Left lung (tissue), 10 donors: ENCODE results near the gene GET4. TPM values are rescaled to one million over a fixed set of nuclear protein-coding genes. Genes with fewer than 3 reads are reported as not detected.
A peak's percentile ranks its signal among the peaks of the same experiment; 100 is the strongest.

Experiments
- ATAC-seq: fragments of 200-7000 bp; cut with Tn5 transposase; one replicate; pipeline ENCODE4 v1.9.1; 2020; ENCODE audit warnings: moderate library complexity
- DNase-seq, 4 donors: peaks; one replicate each; pipeline ENCODE4 v3.0.0-alpha.2; 2013 to 2020
- H3K27ac ChIP-seq, 2 donors: fragments of 200-600 bp; sonication (generic) in 1 of 2; one replicate each; pipeline versions ENCODE4 v1.5.0 to v1.8.0; 2020 to 2021
- H3K27me3 ChIP-seq, 2 donors: fragments of 200-600 bp; sonication (generic) in 1 of 2; one replicate each; pipeline versions ENCODE4 v1.5.0 to v1.8.0; 2020 to 2021
- H3K36me3 ChIP-seq, 2 donors: fragments of 200-600 bp; sonication (generic) in 1 of 2; one replicate each; pipeline versions ENCODE4 v1.5.0 to v1.8.0; 2020 to 2021
- H3K4me1 ChIP-seq, 2 donors: fragments of 200-600 bp; one replicate each; pipeline ENCODE4 v1.8.0; 2021
- H3K4me3 ChIP-seq, 2 donors: fragments of 200-600 bp; sonication (generic) in 1 of 2; one replicate each; pipeline versions ENCODE4 v1.5.0 to v1.8.0; 2020 to 2021; ENCODE audit warnings: mild to moderate bottlenecking in 1 of 2
- H3K9me3 ChIP-seq, 2 donors: fragments of 200-600 bp; sonication (generic) in 1 of 2; one replicate each; pipeline versions ENCODE4 v1.5.0 to v1.8.0; 2020 to 2021
- intact Hi-C, 2 donors: fragments of 100-400 bp; cut with DNase I; formaldehyde crosslinking; loops; one replicate each; pipeline versions ENCODE4 v1.11.2 to v1.14.2; 2022
- polyA plus RNA-seq, 6 donors: library from polyadenylated mRNA; unstranded; fragments of 120-200 nt; gene quantifications; one replicate each; pipeline ENCODE4 v1.2.1, GENCODE V29; 2013; ENCODE audit not compliant: insufficient read length in 6 of 6
- total RNA-seq, 2 donors: library from RNA; stranded (reverse); fragmentation: NEBNext Ultra II Directional; extraction: Animal tissue kit (Norgen Biotek cat#: 25700); gene quantifications; one replicate each; pipeline ENCODE4 v1.2.1, GENCODE V29; 2021
- TF ChIP-seq, protein P1 (sequence below), 2 donors: fragments of 200-600 bp; sonication (generic) in 1 of 2; IDR thresholded peaks; one replicate each; pipeline versions ENCODE4 v1.5.0 to v1.8.0; 2021; ENCODE audit warnings: antibody characterized with exemption in 2 of 2
- donor health status: DM: no; HTN: yes; CAD: no.
- donor health status: DM: no; HTN: no; CAD: no.

The GET4 gene
- total and polyA plus RNA-seq, 8 donors = 25.0 to 39.0 (median 31.1) TPM

DNA sequence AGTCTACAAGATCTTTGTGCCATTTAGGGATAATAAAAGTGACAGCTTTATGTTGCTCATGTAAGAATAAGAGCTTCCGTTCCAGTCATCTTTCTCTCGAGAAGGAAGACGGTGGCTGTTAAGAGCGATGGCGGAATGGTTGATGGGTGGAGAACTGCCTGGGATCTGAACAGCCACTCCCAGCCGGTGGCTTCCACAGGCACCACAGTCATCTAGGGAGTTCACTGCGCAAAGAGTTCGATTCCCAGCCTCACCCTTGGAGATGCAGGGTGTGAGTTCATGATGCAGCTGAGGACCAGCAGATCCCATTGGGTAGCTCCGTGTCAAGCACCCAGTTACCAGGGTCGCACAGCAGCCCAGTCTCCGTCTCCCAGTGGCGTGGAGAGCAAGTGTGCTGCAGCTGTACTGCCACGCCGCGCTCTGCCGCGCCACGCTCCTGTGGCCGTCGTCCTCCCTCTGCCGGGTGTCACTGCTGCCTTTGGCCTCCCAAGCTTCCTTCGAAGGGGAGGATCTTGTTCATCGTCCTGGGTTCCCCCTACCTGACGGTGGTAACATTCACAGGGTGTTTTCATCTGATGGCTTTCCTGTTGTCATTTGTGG, 36.3 kb upstream of the GET4 start:
- no peaks in the 10 kb centered on the region for H3K27me3 ChIP-seq
- H3K4me1 ChIP-seq = peaks cover 0 to 6% of the 10 kb centered on the region in 2 donors
- peak in 1 of 4 donors; percentile 44 for DNase-seq
- ATAC-seq = no peak
- no peak overlapping the region for H3K27ac ChIP-seq
- peaks cover 0 to 60% of the 10 kb centered on the region in 2 donors for H3K36me3 ChIP-seq
- TF ChIP-seq, protein P1, sequence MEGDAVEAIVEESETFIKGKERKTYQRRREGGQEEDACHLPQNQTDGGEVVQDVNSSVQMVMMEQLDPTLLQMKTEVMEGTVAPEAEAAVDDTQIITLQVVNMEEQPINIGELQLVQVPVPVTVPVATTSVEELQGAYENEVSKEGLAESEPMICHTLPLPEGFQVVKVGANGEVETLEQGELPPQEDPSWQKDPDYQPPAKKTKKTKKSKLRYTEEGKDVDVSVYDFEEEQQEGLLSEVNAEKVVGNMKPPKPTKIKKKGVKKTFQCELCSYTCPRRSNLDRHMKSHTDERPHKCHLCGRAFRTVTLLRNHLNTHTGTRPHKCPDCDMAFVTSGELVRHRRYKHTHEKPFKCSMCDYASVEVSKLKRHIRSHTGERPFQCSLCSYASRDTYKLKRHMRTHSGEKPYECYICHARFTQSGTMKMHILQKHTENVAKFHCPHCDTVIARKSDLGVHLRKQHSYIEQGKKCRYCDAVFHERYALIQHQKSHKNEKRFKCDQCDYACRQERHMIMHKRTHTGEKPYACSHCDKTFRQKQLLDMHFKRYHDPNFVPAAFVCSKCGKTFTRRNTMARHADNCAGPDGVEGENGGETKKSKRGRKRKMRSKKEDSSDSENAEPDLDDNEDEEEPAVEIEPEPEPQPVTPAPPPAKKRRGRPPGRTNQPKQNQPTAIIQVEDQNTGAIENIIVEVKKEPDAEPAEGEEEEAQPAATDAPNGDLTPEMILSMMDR (IDR thresholded peaks at IDR 0.05) = no peak
- H3K9me3 ChIP-seq = no peaks in the 10 kb centered on the region
- H3K4me3 ChIP-seq = no peak overlapping the region
- intact Hi-C loops = no loop called here

DNA sequence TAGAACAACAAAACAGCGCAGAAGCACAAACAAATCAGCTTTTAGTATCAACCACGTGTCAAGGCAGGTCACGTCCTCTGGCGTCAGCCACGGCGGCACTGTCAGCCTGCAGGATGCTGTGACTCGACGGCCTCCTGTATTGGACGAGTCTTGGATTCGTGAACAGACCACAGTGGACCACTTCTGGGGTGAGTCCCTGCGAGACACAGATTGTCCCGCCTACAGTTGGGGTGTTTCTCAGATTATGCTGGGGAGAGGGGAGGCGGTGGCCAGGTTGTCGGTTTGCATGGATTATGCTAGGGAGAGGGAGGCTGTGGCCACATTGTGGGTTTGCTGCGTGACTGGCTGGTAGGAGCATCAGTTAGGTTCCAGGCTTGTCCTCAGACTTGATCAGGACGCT, 34.4 kb upstream of the GET4 start:
- Histone ChIP-seq H3K27ac (no peak overlapping the region), H3K36me3 (peaks cover 0 to 61% of the 10 kb centered on the region in 2 donors), H3K4me3 (no peak overlapping the region), H3K9me3 (peaks cover 0 to 2% of the 10 kb centered on the region in 2 donors), H3K4me1 (no peaks in the 10 kb centered on the region), H3K27me3 (no peaks in the 10 kb centered on the region)
- ATAC-seq = no peak
- intact Hi-C loops = no loop called here
- TF ChIP-seq, protein P1 (IDR thresholded peaks at IDR 0.05) = no peak
- DNase-seq = peak in 1 of 4 donors; percentile 53

DNA sequence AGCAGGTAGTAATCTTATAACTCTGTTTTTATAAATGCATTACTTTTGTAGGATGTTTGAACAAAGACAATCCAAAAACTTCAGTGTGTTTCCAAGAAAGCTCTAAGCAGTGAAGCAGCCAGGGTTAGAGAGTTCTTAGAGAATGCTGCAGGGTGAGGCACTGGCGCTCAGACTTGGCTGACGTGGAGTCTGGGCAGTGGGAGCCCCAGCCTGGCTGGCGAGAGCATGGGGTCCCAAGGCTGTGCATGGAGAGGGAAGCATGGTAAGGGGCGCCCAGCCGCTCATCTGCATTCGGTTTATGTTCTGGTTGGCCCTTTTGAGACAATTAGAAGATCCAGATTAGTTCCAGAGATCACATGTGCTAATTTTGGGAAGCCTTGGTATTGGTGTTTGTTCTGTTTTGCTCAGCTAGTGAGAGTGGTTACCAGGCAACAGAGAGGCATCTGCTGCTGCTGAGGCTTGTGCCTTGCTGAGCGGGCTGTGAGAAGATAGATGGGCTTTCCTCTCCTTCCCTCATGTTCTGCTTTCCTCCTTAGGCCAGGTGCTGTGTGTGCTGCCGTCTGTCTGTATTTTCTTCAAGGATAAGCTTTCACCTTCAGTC, 33.8 kb upstream of the GET4 start:
- Histone ChIP-seq H3K36me3 (peaks cover 0 to 61% of the 10 kb centered on the region in 2 donors), H3K4me3 (no peak overlapping the region), H3K9me3 (peaks cover 0 to 3% of the 10 kb centered on the region in 2 donors), H3K27me3 (no peaks in the 10 kb centered on the region), H3K4me1 (no peaks in the 10 kb centered on the region), H3K27ac (no peak overlapping the region)
- ATAC-seq = no peak
- intact Hi-C loops = no loop called here
- TF ChIP-seq, protein P1 (IDR thresholded peaks at IDR 0.05) = no peak
- DNase-seq = peak in 1 of 4 donors; percentile 54

DNA sequence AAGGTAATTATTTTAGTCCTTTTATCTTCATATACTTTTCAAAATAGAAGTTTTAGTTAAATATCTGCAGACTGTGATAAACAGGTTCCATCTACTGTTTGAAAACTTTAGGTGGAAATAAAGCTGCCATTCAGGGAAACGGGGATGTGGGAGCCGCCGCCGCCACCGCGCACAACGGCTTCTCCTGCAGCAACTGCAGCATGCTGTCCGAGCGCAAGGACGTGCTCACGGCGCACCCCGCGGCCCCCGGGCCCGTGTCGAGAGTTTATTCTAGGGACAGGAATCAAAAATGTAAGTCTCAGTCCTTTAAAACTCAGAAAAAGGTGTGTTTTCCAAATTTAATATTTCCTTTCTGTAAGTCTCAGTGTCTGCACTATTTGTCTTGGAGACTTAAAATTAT, 33.1 kb upstream of the GET4 start:
- Histone ChIP-seq H3K36me3 (peaks cover 0 to 63% of the 10 kb centered on the region in 2 donors), H3K27me3 (no peaks in the 10 kb centered on the region), H3K4me1 (no peaks in the 10 kb centered on the region), H3K9me3 (peaks cover 0 to 3% of the 10 kb centered on the region in 2 donors), H3K4me3 (no peak overlapping the region), H3K27ac (no peak overlapping the region)
- TF ChIP-seq, protein P1 (IDR thresholded peaks at IDR 0.05) = no peak
- intact Hi-C loops = no loop called here
- peak in 1 of 4 donors; percentile 69 for DNase-seq
- ATAC-seq = no peak

DNA sequence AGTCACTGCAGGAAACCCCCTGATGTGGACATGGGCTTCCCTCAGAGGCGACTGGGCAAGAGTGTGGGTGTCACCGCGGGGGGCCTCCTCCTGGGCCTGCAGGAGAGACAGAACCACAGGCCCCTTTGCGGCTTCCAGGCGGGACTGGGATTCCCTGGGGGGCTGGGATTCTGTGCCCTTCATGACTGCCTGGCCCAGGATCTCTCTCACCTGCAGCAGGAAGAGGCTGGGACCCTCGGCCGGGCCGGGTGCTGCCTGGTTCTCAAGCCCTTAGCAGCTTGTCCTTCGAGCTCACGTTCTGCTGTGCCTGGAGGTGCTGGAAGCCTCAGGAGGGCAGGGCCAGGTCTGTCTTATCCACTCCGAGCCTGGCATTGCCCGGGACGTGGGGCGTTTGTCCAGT, 32.3 kb upstream of the GET4 start:
- TF ChIP-seq, protein P1 (IDR thresholded peaks at IDR 0.05) = no peak
- Histone ChIP-seq H3K4me3 (no peak overlapping the region), H3K4me1 (no peaks in the 10 kb centered on the region), H3K27me3 (no peaks in the 10 kb centered on the region), H3K27ac (no peak overlapping the region), H3K9me3 (peaks cover 0 to 3% of the 10 kb centered on the region in 2 donors), H3K36me3 (peaks cover 0 to 66% of the 10 kb centered on the region in 2 donors)
- intact Hi-C loops = no loop called here
- ATAC-seq = no peak
- DNase-seq = peak in 1 of 4 donors; percentile 71
